Hepatocyte (in vitro differentiated cells): ENCODE measurements around the gene SPACA7. TPM values are rescaled to one million over a fixed set of nuclear protein-coding genes. Genes with fewer than 3 reads are reported as not detected.

Experiments used
- DNase-seq: peaks from one replicate; pipeline ENCODE4 v3.0.0-alpha.2; 2016; ENCODE audit warnings: low spot score
- H2AFZ ChIP-seq: fragments of 200-600 bp; sonication (generic); 2 replicates; pipeline ENCODE4 v1.6.0; 2016; ENCODE audit warnings: antibody characterized with exemption, mild to moderate bottlenecking
- H3K27ac ChIP-seq: fragments of 200-600 bp; sonication (generic); 2 replicates; pipeline ENCODE4 v1.5.1; 2016; ENCODE audit warnings: mild to moderate bottlenecking
- H3K27me3 ChIP-seq: fragments of 200-600 bp; sonication (generic); 2 replicates; pipeline ENCODE4 v1.6.1; 2016
- H3K36me3 ChIP-seq: fragments of 200-600 bp; sonication (generic); replicated peaks from 2 replicates; pipeline ENCODE4 v1.5.1; 2016; ENCODE audit warnings: low read depth; ENCODE audit not compliant: insufficient read depth
- H3K4me1 ChIP-seq: fragments of 200-600 bp; sonication (generic); 2 replicates; pipeline ENCODE4 v1.5.1; 2016; ENCODE audit warnings: mild to moderate bottlenecking, moderate library complexity; ENCODE audit not compliant: insufficient read depth
- H3K4me2 ChIP-seq: fragments of 200-600 bp; sonication (generic); 2 replicates; pipeline ENCODE4 v1.6.0; 2016
- H3K4me3 ChIP-seq: fragments of 200-600 bp; sonication (generic); 2 replicates; pipeline ENCODE4 v1.5.1; 2016; ENCODE audit warnings: mild to moderate bottlenecking
- H3K79me2 ChIP-seq: fragments of 200-600 bp; sonication (generic); 2 replicates; pipeline ENCODE4 v1.6.0; 2017; ENCODE audit warnings: mild to moderate bottlenecking
- H3K9me2 ChIP-seq: fragments of 200-600 bp; sonication (generic); replicated peaks from 2 replicates; pipeline ENCODE4 v1.6.0; 2017; ENCODE audit warnings: mild to moderate bottlenecking; ENCODE audit not compliant: insufficient read depth
- H3K9me3 ChIP-seq: fragments of 200-600 bp; sonication (generic); 2 replicates; pipeline ENCODE4 v1.5.1; 2016; ENCODE audit warnings: low read depth, mild to moderate bottlenecking
- H4K20me1 ChIP-seq: fragments of 200-600 bp; sonication (generic); 2 replicates; pipeline ENCODE4 v1.6.0; 2016; ENCODE audit warnings: mild to moderate bottlenecking; ENCODE audit not compliant: insufficient read depth, poor library complexity, severe bottlenecking
- CTCF ChIP-seq: fragments of 200-600 bp; sonication (generic); IDR thresholded peaks from 2 replicates; pipeline ENCODE4 v1.5.1; 2016; ENCODE audit warnings: antibody characterized with exemption, mild to moderate bottlenecking; ENCODE audit not compliant: poor library complexity
- EZH2 ChIP-seq: fragments of 200-600 bp; sonication (generic); IDR thresholded peaks from 2 replicates; pipeline ENCODE4 v1.6.1; 2016; ENCODE audit warnings: antibody characterized with exemption, mild to moderate bottlenecking, borderline replicate concordance
- EZH2phosphoT487 ChIP-seq: fragments of 200-600 bp; sonication (generic); IDR thresholded peaks from one replicate; pipeline ENCODE4 v1.6.1; 2018; ENCODE audit warnings: antibody characterized with exemption, mild to moderate bottlenecking, low read depth, moderate library complexity; ENCODE audit not compliant: unreplicated experiment, severe bottlenecking
- WGBS: methylation state at CpG from one replicate; pipeline ENCODE4 v1.1.6; 2016; ENCODE audit warnings: low lambda C conversion rate; ENCODE audit errors: missing lambda C conversion rate; 5-methylcytosine and 5-hydroxymethylcytosine counted together
- polyA plus RNA-seq: library from polyadenylated mRNA; unstranded; fragments of >200 nt; fragmentation: Nextera tagmentation; extraction: Ambion mirVana; gene quantifications from 2 replicates; pipeline ENCODE4 v1.2.1, GENCODE V29; 2016
- total RNA-seq: library from RNA; depleted of rRNA; stranded (reverse); fragments of >200 nt; gene quantifications from 2 replicates; pipeline ENCODE4 v1.2.3, GENCODE V29; 2014

The SPACA7 gene
- total and polyA plus RNA-seq, 2 experiments from 2014 or later, result not detected

- Histone ChIP-seq H3K4me1 (no peaks in the 10 kb centered on the region), H3K79me2 (no peaks in the 10 kb centered on the region), H3K36me3 (no peaks in the 10 kb centered on the region), H4K20me1 (no peaks in the 10 kb centered on the region), H3K4me3 (no peak overlapping the region), H3K4me2 (no peak overlapping the region), H3K9me2 (no peaks in the 10 kb centered on the region), H3K27ac (no peak overlapping the region), H3K27me3 (no peaks in the 10 kb centered on the region), H3K9me3 (no peaks in the 10 kb centered on the region), H2AFZ (no peak overlapping the region)
- TF ChIP-seq EZH2phosphoT487 (no peak), EZH2 (no peak), CTCF (no peak)
- no peak for DNase-seq
- 91% methylated on average over 14 of the region's 14 CpGs for WGBS
Observed at GRCh38 chr13:112469071-112469745, 93.1 kb downstream of the SPACA7 start.

- Histone ChIP-seq H3K27me3 (no peaks in the 10 kb centered on the region), H3K4me2 (no peak overlapping the region), H3K9me2 (no peaks in the 10 kb centered on the region), H3K9me3 (no peaks in the 10 kb centered on the region), H3K36me3 (no peaks in the 10 kb centered on the region), H3K4me1 (no peaks in the 10 kb centered on the region), H3K4me3 (no peak overlapping the region), H2AFZ (no peak overlapping the region), H3K79me2 (no peaks in the 10 kb centered on the region), H4K20me1 (no peaks in the 10 kb centered on the region), H3K27ac (no peak overlapping the region)
- no peak for DNase-seq
- TF ChIP-seq CTCF, result no peak
- TF ChIP-seq EZH2phosphoT487, result no peak
- no peak for TF ChIP-seq EZH2
- WGBS, result 96% methylated on average over 5 of the region's 5 CpGs
Observed at GRCh38 chr13:112473818-112474217, 97.7 kb downstream of the SPACA7 start.

- WGBS, result 80% methylated on average over 8 of the region's 8 CpGs
- H3K4me1 ChIP-seq, result no peaks in the 10 kb centered on the region
- H2AFZ ChIP-seq, result no peak overlapping the region
- no peak for DNase-seq
- H3K4me2 ChIP-seq, result no peak overlapping the region
- H3K79me2 ChIP-seq, result no peaks in the 10 kb centered on the region
- no peaks in the 10 kb centered on the region for H3K36me3 ChIP-seq
- H3K4me3 ChIP-seq, result no peak overlapping the region
- H3K27ac ChIP-seq, result no peak overlapping the region
- no peaks in the 10 kb centered on the region for H4K20me1 ChIP-seq
- no peaks in the 10 kb centered on the region for H3K9me3 ChIP-seq
- H3K9me2 ChIP-seq, result no peaks in the 10 kb centered on the region
- no peaks in the 10 kb centered on the region for H3K27me3 ChIP-seq
- TF ChIP-seq CTCF, result no peak
Observed at GRCh38 chr13:112474869-112475268, 98.7 kb downstream of the SPACA7 start.
